Left lung (tissue), 10 donors: ENCODE measurements around the gene WDR70. TPM values are rescaled to one million over a fixed set of nuclear protein-coding genes. Genes with fewer than 3 reads are reported as not detected.

Source experiments
- ATAC-seq: fragments of 200-7000 bp; cut with Tn5 transposase; one replicate; pipeline ENCODE4 v1.9.1; 2020; ENCODE audit warnings: moderate library complexity
- DNase-seq, 4 donors: peaks; one replicate each; pipeline ENCODE4 v3.0.0-alpha.2; 2013 to 2020
- H3K27ac ChIP-seq, 2 donors: fragments of 200-600 bp; sonication (generic) in 1 of 2; one replicate each; pipeline versions ENCODE4 v1.5.0 to v1.8.0; 2020 to 2021
- H3K27me3 ChIP-seq, 2 donors: fragments of 200-600 bp; sonication (generic) in 1 of 2; one replicate each; pipeline versions ENCODE4 v1.5.0 to v1.8.0; 2020 to 2021
- H3K36me3 ChIP-seq, 2 donors: fragments of 200-600 bp; sonication (generic) in 1 of 2; one replicate each; pipeline versions ENCODE4 v1.5.0 to v1.8.0; 2020 to 2021
- H3K4me1 ChIP-seq, 2 donors: fragments of 200-600 bp; one replicate each; pipeline ENCODE4 v1.8.0; 2021
- H3K4me3 ChIP-seq, 2 donors: fragments of 200-600 bp; sonication (generic) in 1 of 2; one replicate each; pipeline versions ENCODE4 v1.5.0 to v1.8.0; 2020 to 2021; ENCODE audit warnings: mild to moderate bottlenecking in 1 of 2
- H3K9me3 ChIP-seq, 2 donors: fragments of 200-600 bp; sonication (generic) in 1 of 2; one replicate each; pipeline versions ENCODE4 v1.5.0 to v1.8.0; 2020 to 2021
- CTCF ChIP-seq, 2 donors: fragments of 200-600 bp; sonication (generic) in 1 of 2; IDR thresholded peaks; one replicate each; pipeline versions ENCODE4 v1.5.0 to v1.8.0; 2021; ENCODE audit warnings: antibody characterized with exemption in 2 of 2
- intact Hi-C, 2 donors: fragments of 100-400 bp; cut with DNase I; formaldehyde crosslinking; loops; one replicate each; pipeline versions ENCODE4 v1.11.2 to v1.14.2; 2022
- polyA plus RNA-seq, 6 donors: library from polyadenylated mRNA; unstranded; fragments of 120-200 nt; gene quantifications; one replicate each; pipeline ENCODE4 v1.2.1, GENCODE V29; 2013; ENCODE audit not compliant: insufficient read length in 6 of 6
- total RNA-seq, 2 donors: library from RNA; stranded (reverse); fragmentation: NEBNext Ultra II Directional; extraction: Animal tissue kit (Norgen Biotek cat#: 25700); gene quantifications; one replicate each; pipeline ENCODE4 v1.2.1, GENCODE V29; 2021
- donor health status: DM: no; HTN: yes; CAD: no.
- donor health status: DM: no; HTN: no; CAD: no.

Gene WDR70
- total and polyA plus RNA-seq, 8 donors: 21.9 to 59.2 (median 47.5) TPM

GRCh38 chr5:37661951-37662350 lies 282.8 kb downstream of the WDR70 start:
- Histone ChIP-seq H3K27ac (no peak overlapping the region), H3K27me3 (no peaks in the 10 kb centered on the region), H3K4me1 (peaks cover 0 to 6% of the 10 kb centered on the region in 2 donors), H3K36me3 (no peaks in the 10 kb centered on the region), H3K9me3 (no peaks in the 10 kb centered on the region), H3K4me3 (no peak overlapping the region)
- intact Hi-C loops: no loop called here
- DNase-seq: no peak
- no peak for ATAC-seq
- no peak for TF ChIP-seq CTCF (IDR thresholded peaks at IDR 0.05)

GRCh38 chr5:37662362-37662761 lies 283.2 kb downstream of the WDR70 start:
- no peaks in the 10 kb centered on the region for H3K36me3 ChIP-seq
- no peaks in the 10 kb centered on the region for H3K9me3 ChIP-seq
- no peak overlapping the region for H3K4me3 ChIP-seq
- H3K4me1 ChIP-seq: peaks cover 0 to 6% of the 10 kb centered on the region in 2 donors
- H3K27me3 ChIP-seq: no peaks in the 10 kb centered on the region
- intact Hi-C loops: no loop called here
- ATAC-seq (no peak), DNase-seq (no peak)
- TF ChIP-seq CTCF (IDR thresholded peaks at IDR 0.05): no peak
- no peak overlapping the region for H3K27ac ChIP-seq

GRCh38 chr5:37662789-37663485 lies 283.8 kb downstream of the WDR70 start:
- DNase-seq (peak in 2 of 4 donors; percentile 18 to 22), ATAC-seq (no peak)
- intact Hi-C loops: no loop called here
- no peaks in the 10 kb centered on the region for H3K27me3 ChIP-seq
- H3K27ac ChIP-seq: peak overlapping the region; percentile 9 to 16
- TF ChIP-seq CTCF (IDR thresholded peaks at IDR 0.05): no peak
- H3K4me1 ChIP-seq: peaks cover 0 to 6% of the 10 kb centered on the region in 2 donors
- no peaks in the 10 kb centered on the region for H3K9me3 ChIP-seq
- no peak overlapping the region for H3K4me3 ChIP-seq
- no peaks in the 10 kb centered on the region for H3K36me3 ChIP-seq

GRCh38 chr5:37663538-37663937 lies 284.4 kb downstream of the WDR70 start:
- Histone ChIP-seq H3K27me3 (no peaks in the 10 kb centered on the region), H3K4me3 (no peak overlapping the region), H3K4me1 (peaks cover 0 to 6% of the 10 kb centered on the region in 2 donors), H3K27ac (peak overlapping the region in 1 of 2 donors; percentile 9), H3K36me3 (no peaks in the 10 kb centered on the region), H3K9me3 (no peaks in the 10 kb centered on the region)
- TF ChIP-seq CTCF (IDR thresholded peaks at IDR 0.05): no peak
- ATAC-seq: no peak
- intact Hi-C loops: no loop called here
- DNase-seq: no peak

- Histone ChIP-seq H3K4me1 (peaks cover 0 to 6% of the 10 kb centered on the region in 2 donors), H3K27ac (no peak overlapping the region), H3K4me3 (no peak overlapping the region), H3K9me3 (no peaks in the 10 kb centered on the region), H3K27me3 (no peaks in the 10 kb centered on the region), H3K36me3 (no peaks in the 10 kb centered on the region)
- TF ChIP-seq CTCF (IDR thresholded peaks at IDR 0.05): no peak
- no peak for ATAC-seq
- no peak for DNase-seq
- intact Hi-C loops: no loop called here
Measured at GRCh38 chr5:37664551-37664950, 285.4 kb downstream of the WDR70 start.
